Mesendoderm (in vitro differentiated cells): Measurements from ENCODE around the gene GSTM3.
"Not testable (repeated sequence)": the region's sequence is repeated elsewhere in the genome, so short reads cannot be mapped to it uniquely, and the experiment has no call there.

Source experiments
- DNase-seq: peaks from one replicate; pipeline ENCODE4 v3.0.0; 2013
- H2AK5ac ChIP-seq: 2 replicates; pipeline ENCODE4 v1.6.1; 2013; ENCODE audit warnings: low read length, inconsistent platforms
- H2BK120ac ChIP-seq: 2 replicates; pipeline ENCODE4 v1.6.1; 2013; ENCODE audit warnings: low read depth, mild to moderate bottlenecking, low read length, moderate library complexity, mixed read lengths
- H2BK15ac ChIP-seq: replicated peaks from 2 replicates; pipeline ENCODE4 v1.6.1; 2013; ENCODE audit warnings: low read depth, mild to moderate bottlenecking, moderate library complexity
- H2BK5ac ChIP-seq: 2 replicates; pipeline ENCODE4 v1.6.1; 2013; ENCODE audit warnings: low read length, inconsistent platforms
- H3K18ac ChIP-seq: 2 replicates; pipeline ENCODE4 v1.6.1; 2013; ENCODE audit warnings: mild to moderate bottlenecking, low read length, mixed read lengths
- H3K23ac ChIP-seq: one replicate; pipeline ENCODE4 v1.6.1; 2013; ENCODE audit warnings: low read length
- H3K27ac ChIP-seq: 2 replicates; pipeline ENCODE4 v1.5.1; 2013; ENCODE audit warnings: low read depth, mild to moderate bottlenecking, inconsistent platforms, low read length, moderate library complexity
- H3K27me3 ChIP-seq: 2 replicates; pipeline ENCODE4 v1.6.1; 2013; ENCODE audit warnings: low read length, control low read depth, mild to moderate bottlenecking, inconsistent platforms; ENCODE audit not compliant: insufficient read depth, poor library complexity
- H3K36me3 ChIP-seq: 2 replicates; pipeline ENCODE4 v1.6.1; 2013; ENCODE audit warnings: low read length, inconsistent platforms; ENCODE audit not compliant: control insufficient read depth, insufficient read depth
- H3K4ac ChIP-seq: one replicate; pipeline ENCODE4 v1.6.1; 2013; ENCODE audit warnings: low read depth, mild to moderate bottlenecking, low read length, moderate library complexity
- H3K4me1 ChIP-seq: 2 replicates; pipeline ENCODE4 v1.6.1; 2013; ENCODE audit warnings: low read depth, low read length, inconsistent platforms; ENCODE audit not compliant: control insufficient read depth
- H3K4me2 ChIP-seq: 2 replicates; pipeline ENCODE4 v1.6.1; 2013; ENCODE audit warnings: low read length
- H3K4me3 ChIP-seq: 2 replicates; pipeline ENCODE4 v1.5.1; 2013; ENCODE audit warnings: mild to moderate bottlenecking, low read length
- H3K56ac ChIP-seq: one replicate; pipeline ENCODE4 v1.6.1; 2013; ENCODE audit warnings: low read length
- H3K79me1 ChIP-seq: 2 replicates; pipeline ENCODE4 v1.6.1; 2013; ENCODE audit warnings: low read length, inconsistent platforms
- H3K79me2 ChIP-seq: 2 replicates; pipeline ENCODE4 v1.6.1; 2013; ENCODE audit warnings: mild to moderate bottlenecking, low read length; ENCODE audit not compliant: control insufficient read depth, insufficient read depth
- H3K9ac ChIP-seq: 2 replicates; pipeline ENCODE4 v1.6.1; 2013; ENCODE audit warnings: low read length, inconsistent platforms
- H4K5ac ChIP-seq: one replicate; pipeline ENCODE4 v1.6.1; 2013; ENCODE audit warnings: low read length
- H4K8ac ChIP-seq: one replicate; pipeline ENCODE4 v1.6.1; 2013; ENCODE audit warnings: low read depth, mild to moderate bottlenecking, control low read depth, low read length, moderate library complexity
- WGBS: extraction: QIAGEN DNeasy Blood & Tissue Kit; methylation state at CpG from one replicate; pipeline ENCODE4 v1.1.7; 2013; ENCODE audit warnings: low lambda C conversion rate, missing lambda C conversion rate; ENCODE audit not compliant: insufficient coverage; ENCODE audit errors: extremely low coverage; 5-methylcytosine and 5-hydroxymethylcytosine counted together

The GSTM3 gene

DNA sequence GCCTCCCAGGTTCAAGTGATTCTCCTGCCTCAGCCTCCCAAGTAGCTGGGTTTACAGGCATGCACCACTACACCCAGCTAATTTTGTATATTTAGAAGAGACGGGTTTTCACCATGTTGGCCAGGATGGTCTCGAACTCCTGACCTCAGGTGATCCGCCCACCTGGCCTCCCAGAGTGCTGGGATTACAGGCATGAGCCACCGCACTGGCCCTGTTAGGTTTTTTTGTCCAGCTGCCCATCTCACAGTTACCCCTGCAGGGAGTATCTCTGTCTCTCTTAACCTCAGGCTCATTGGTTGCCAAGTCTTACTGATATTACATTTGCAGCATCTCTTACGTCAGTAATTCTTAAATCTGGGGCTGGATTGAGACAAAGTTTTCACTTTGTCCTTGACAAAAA, 15.5 kb upstream of the GSTM3 start:
- H3K27ac ChIP-seq, H3K23ac ChIP-seq, H3K79me2 ChIP-seq, H2BK120ac ChIP-seq, H3K56ac ChIP-seq, H2BK15ac ChIP-seq, H3K4me3 ChIP-seq, H3K79me1 ChIP-seq, H2BK5ac ChIP-seq, H3K4me2 ChIP-seq, H4K5ac ChIP-seq, H2AK5ac ChIP-seq, H3K18ac ChIP-seq, H3K36me3 ChIP-seq, DNase-seq, H3K27me3 ChIP-seq, H3K9ac ChIP-seq, H3K4me1 ChIP-seq, H4K8ac ChIP-seq, H3K4ac ChIP-seq: not testable (repeated sequence)
- WGBS = no CpG with 5 or more reads among the region's 5 CpGs

DNA sequence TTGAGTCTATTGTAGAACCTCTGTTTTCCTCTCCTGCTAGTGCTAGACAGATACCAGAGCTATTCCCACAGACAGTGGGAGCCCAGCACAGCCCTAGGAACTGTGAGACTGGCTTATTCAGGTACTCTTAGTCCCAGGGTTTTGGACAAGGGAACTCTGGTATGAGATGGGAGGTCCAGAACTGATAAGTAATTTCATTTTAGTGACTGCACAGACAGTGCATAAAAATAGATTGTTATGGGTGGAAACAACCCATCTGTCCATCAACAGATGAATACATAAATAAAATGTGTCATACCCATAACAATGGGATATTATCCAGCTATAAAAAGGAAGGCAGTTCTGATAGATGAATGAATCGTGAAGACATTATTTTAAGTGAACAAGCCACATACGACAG, 13.9 kb upstream of the GSTM3 start:
- Histone ChIP-seq H3K56ac (no peak overlapping the region), H3K27me3 (no peaks in the 10 kb centered on the region), H3K4me2 (no peak overlapping the region), H3K23ac (no peak overlapping the region), H3K27ac (no peak overlapping the region), H2BK15ac (no peak overlapping the region), H3K9ac (no peak overlapping the region), H4K8ac (no peak overlapping the region), H3K36me3 (no peaks in the 10 kb centered on the region), H4K5ac (no peak overlapping the region), H3K79me1 (no peaks in the 10 kb centered on the region), H2BK120ac (no peak overlapping the region), H2BK5ac (no peak overlapping the region), H3K18ac (no peak overlapping the region), H3K79me2 (no peaks in the 10 kb centered on the region), H3K4me1 (no peaks in the 10 kb centered on the region), H3K4ac (no peak overlapping the region), H2AK5ac (no peak overlapping the region), H3K4me3 (no peak overlapping the region)
- no CpG with 5 or more reads among the region's 2 CpGs for WGBS
- no peak for DNase-seq

DNA sequence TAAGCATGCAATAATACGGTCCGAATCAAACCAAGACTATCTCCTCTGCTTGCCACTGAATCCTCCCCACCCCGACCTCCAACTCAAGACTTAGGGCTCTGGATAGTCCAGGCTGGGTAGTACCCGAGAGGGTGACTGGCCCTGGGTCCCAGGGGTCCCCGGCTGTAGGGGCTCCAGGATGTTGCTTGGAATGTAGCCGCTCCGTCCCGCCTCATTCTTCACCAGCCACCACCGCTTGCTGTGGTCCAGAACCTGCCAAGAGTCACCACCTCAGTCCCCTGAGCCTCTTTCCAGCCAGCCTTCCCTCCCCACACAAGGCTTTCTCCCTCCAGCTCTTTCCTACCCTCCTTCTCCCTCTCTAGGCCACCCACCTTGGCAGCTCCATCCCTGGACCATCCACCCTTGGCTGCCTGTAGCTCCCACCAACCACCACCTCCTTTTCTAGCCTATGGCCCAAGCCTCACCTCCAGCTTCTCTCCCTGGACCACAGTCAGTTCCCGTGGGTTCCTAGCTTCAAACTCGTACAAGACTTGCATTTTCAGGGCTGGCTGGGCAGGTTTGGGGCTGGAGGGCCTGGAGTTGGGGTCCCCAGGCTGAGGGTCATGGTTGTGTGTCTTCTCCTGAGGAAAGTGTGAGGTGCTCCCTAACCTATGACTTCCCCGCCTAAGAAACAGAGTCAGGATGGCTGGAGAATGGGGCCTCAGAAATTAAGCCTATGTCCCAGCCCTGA, 10.9 kb upstream of the GSTM3 start:
- no peak overlapping the region for H4K5ac ChIP-seq
- H3K27me3 ChIP-seq = no peaks in the 10 kb centered on the region
- no peak for DNase-seq
- no peak overlapping the region for H2BK120ac ChIP-seq
- H3K56ac ChIP-seq = no peak overlapping the region
- H3K4me3 ChIP-seq = no peak overlapping the region
- no peak overlapping the region for H3K27ac ChIP-seq
- no peak overlapping the region for H3K18ac ChIP-seq
- H3K4me2 ChIP-seq = no peak overlapping the region
- no peak overlapping the region for H2BK5ac ChIP-seq
- H3K4me1 ChIP-seq = no peaks in the 10 kb centered on the region
- no peak overlapping the region for H3K4ac ChIP-seq
- no peaks in the 10 kb centered on the region for H3K36me3 ChIP-seq
- no peak overlapping the region for H2BK15ac ChIP-seq
- WGBS = no CpG with 5 or more reads among the region's 12 CpGs
- no peaks in the 10 kb centered on the region for H3K79me1 ChIP-seq
- no peak overlapping the region for H3K23ac ChIP-seq
- no peak overlapping the region for H3K9ac ChIP-seq
- no peaks in the 10 kb centered on the region for H3K79me2 ChIP-seq
- no peak overlapping the region for H2AK5ac ChIP-seq
- H4K8ac ChIP-seq = no peak overlapping the region

DNA sequence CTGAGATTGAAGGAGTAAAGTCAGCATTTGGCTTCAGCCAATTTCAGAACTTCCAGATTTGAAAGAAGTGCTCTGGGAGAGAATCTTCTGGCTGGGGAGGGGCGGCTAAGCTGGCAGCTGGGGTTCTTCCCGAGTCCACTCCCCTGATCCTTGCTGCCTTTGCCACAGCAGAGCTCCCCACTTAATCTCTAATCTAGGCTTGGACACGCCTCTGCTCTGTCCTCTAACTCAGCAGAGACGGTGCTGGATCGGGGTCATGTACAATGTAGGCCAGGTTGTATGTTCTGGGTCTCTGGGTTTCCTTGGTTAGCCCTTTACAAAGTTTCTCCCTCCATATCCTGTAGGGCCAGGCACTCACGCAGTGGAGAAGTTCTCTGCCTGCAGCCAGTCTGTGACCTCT, 10.1 kb upstream of the GSTM3 start:
- Histone ChIP-seq H3K79me1 (no peaks in the 10 kb centered on the region), H4K5ac (no peak overlapping the region), H3K4me2 (no peak overlapping the region), H3K18ac (no peak overlapping the region), H2BK120ac (no peak overlapping the region), H2BK5ac (no peak overlapping the region), H2BK15ac (no peak overlapping the region), H3K23ac (no peak overlapping the region), H3K4me1 (no peaks in the 10 kb centered on the region), H3K4ac (no peak overlapping the region), H4K8ac (no peak overlapping the region), H3K4me3 (no peak overlapping the region), H3K27ac (no peak overlapping the region), H3K9ac (no peak overlapping the region), H3K79me2 (no peaks in the 10 kb centered on the region), H3K56ac (no peak overlapping the region), H3K36me3 (no peaks in the 10 kb centered on the region), H2AK5ac (no peak overlapping the region), H3K27me3 (no peaks in the 10 kb centered on the region)
- no CpG with 5 or more reads among the region's 6 CpGs for WGBS
- no peak for DNase-seq

DNA sequence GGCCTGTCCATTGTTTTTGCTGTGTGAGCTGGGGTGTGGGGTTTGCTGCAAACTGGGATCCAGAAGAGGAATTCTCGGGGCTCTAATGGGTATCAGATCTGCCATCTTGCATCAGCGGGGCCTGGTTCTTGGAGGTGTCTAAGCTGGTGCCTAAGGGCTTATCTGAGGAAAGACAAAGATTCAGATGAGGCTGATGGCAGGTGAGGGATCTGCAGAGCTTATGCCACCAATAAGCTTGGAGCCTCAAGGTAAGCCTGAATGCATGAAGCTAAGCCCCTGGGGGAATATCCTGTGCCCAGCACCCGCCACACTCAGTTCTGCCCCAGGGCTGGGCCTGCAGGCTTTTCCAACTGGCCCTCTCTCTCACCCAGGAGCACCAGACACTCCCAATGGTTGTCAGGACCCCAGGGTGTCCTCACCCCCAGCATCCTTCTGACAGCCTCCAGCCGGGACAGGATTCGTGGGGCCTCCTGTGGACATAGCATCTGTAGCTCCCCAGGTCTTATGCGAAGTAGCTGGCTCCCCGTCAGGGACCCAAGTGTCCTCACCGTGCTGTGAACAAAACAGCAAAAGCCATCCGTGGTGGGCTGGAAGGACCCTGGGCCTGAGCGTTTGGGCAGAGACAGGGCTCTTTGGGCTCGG, 9.5 kb upstream of the GSTM3 start:
- Histone ChIP-seq H3K79me1 (no peaks in the 10 kb centered on the region), H3K4ac (no peak overlapping the region), H3K4me3 (no peak overlapping the region), H3K18ac (no peak overlapping the region), H4K8ac (no peak overlapping the region), H3K56ac (no peak overlapping the region), H3K4me1 (no peaks in the 10 kb centered on the region), H3K27ac (no peak overlapping the region), H2BK120ac (no peak overlapping the region), H3K27me3 (no peaks in the 10 kb centered on the region), H3K9ac (no peak overlapping the region), H3K36me3 (no peaks in the 10 kb centered on the region), H3K4me2 (no peak overlapping the region), H3K79me2 (no peaks in the 10 kb centered on the region), H2BK5ac (no peak overlapping the region), H4K5ac (no peak overlapping the region), H2AK5ac (no peak overlapping the region), H3K23ac (no peak overlapping the region), H2BK15ac (no peak overlapping the region)
- WGBS = no CpG with 5 or more reads among the region's 11 CpGs
- DNase-seq = no peak

DNA sequence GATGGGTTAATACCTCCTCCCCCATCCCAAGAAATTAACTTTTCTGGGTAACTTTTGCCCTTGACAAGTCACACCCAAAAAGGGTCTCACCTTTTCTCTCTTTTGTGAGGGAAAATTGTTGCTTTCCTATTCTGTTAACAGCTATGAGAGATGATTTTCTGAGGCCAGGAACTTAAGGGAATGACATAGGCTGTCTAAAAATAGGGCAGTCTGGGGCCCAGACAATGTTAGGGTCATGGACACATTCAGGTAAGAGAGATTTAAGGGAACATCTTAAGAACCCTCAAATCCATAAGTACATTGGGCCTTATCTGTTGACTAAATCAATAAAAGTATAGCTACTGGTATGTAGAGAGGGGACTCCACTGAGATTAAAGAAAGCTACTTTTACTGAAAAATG, 8.4 kb upstream of the GSTM3 start:
- Histone ChIP-seq H3K4me2 (no peak overlapping the region), H3K4ac (no peak overlapping the region)
- no peak for DNase-seq

More for the DNA sequence above, 8.4 kb upstream of the GSTM3 start:
- Histone ChIP-seq H3K36me3 (no peaks in the 10 kb centered on the region), H3K9ac (no peak overlapping the region), H3K27me3 (no peaks in the 10 kb centered on the region), H3K56ac (no peak overlapping the region), H3K4me1 (no peaks in the 10 kb centered on the region), H3K23ac (no peak overlapping the region), H3K27ac (no peak overlapping the region), H3K79me2 (no peaks in the 10 kb centered on the region), H2BK5ac (no peak overlapping the region), H3K18ac (no peak overlapping the region), H2BK15ac (no peak overlapping the region), H3K79me1 (no peaks in the 10 kb centered on the region), H3K4me3 (no peak overlapping the region), H4K8ac (no peak overlapping the region), H4K5ac (no peak overlapping the region), H2AK5ac (no peak overlapping the region), H2BK120ac (no peak overlapping the region)
